HG03565 (cell line): ENCODE results near the gene FTO.
"Not testable (repeated sequence)": the region's sequence is repeated elsewhere in the genome, so short reads cannot be mapped to it uniquely, and the experiment has no call there.

Source experiments
- ATAC-seq: cut with Tn5 transposase; IDR thresholded peaks from one replicate; pipeline ENCODE4 v1.9.1; 2021; ENCODE audit warnings: mild to moderate bottlenecking, moderate library complexity; ENCODE audit not compliant: unreplicated experiment

Gene FTO

DNA sequence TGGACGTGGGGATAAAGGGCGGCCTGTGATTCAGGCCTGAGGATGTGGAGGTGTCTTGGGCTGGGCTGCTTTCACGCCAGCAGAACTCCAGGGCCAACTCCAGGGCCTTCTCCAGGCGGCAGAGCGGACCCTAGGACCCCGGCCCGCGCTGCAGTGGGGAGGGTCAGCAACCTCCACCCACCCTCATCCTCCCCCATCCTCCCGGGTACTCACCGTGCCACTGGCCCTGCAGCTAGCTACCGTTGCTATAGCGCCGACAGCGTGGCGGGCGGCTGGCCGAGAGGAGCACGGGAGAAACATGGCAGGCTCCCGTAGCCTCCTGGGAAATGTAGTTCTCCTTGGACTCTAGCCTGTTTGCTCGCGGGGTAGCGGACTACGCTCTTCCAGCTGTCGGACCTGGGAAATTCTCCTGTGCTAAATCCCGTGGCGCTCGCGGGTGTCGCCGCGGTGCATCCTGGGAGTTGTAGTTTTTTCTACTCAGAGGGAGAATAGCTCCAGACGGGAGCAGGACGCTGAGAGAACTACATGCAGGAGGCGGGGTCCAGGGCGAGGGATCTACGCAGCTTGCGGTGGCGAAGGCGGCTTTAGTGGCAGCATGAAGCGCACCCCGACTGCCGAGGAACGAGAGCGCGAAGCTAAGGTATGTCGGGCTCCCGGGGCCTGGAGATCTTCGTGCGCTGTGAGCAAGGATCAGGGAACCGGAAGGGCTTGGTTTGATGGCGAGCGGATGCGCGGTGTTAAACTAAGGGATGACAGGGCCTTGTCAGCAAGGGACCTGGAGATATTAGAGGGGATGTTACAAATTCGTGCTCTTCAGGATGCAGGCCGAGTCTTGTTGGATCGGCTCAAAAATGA is at the start of gene FTO, which contains the start of gene RPGRIP1L:
Gene FTO, plus strand, starts transcription at position 567 of the 855 bp plus-strand sequence.
Gene RPGRIP1L, minus strand, starts transcription at position 270 of the 855 bp plus-strand sequence. CDS start 3,136 bp downstream, outside the sequence.
- ATAC-seq = peak; percentile 98

DNA sequence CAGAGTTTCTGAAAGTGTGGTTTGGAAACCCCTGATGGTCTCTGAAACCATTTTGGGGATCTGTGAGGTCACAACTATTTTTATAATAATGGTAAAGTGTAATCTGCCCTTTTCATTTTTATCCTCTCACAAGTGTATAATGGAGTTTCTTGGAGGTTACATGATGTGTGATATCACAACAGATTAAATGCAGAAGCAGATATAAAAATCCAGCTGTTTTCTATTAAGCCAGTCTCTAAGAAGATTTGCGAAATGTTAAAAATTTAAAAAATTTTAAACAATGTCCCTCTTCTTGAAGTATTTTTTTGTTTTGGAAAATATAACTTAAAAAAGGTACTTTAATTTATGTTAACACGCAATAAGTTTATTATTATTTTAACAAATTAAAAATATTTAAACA is 49.0 kb upstream of the FTO start:
- ATAC-seq = no peak

DNA sequence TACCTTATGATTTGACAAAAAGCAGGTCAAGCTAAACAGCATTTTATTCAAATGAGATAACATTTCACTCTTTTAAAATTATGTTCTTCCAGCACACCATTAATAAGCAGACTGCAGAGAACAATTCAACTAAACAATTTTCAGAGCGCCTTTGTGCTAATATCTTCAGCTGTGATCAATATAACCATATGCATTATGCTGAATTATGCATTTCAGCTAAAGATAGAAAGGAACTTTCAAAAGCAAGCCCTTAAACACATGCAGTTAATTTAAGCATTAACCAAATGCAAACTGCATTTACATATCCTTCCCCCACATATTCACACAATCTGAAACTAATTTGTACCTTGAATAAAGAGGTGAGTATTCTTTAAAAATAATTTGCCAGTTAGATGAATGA is 41.9 kb upstream of the FTO start:
- no peak for ATAC-seq

DNA sequence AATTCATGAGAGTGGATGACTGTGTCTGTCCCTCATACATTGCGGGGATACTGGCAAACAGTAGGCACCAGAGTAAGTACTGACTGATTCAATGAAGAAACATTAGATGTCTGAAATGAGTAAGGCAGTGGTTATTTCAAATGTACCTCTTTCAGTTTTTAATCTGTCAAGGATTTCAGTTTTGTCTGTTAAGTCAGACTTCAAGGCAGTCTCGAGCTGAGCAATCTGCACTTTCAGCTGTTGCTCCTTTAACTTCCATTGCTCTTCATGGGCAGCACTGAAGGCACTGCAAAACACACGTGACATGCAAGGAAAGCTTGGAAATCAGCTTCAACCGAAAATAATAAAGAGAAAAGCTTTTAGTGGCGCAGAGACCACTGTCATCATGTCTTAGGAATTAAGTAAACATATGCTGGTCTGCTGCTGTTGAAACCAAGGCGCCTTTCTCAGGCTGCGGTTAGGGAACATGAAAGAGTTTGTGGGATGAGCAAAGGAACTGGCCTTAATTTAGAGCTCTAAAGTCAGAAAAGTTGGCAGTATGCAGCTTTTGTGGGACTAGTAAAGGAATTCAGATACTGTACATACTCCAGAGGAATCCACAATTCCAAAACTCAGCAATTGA is 39.1 kb upstream of the FTO start:
- ATAC-seq = peak; percentile 88

DNA sequence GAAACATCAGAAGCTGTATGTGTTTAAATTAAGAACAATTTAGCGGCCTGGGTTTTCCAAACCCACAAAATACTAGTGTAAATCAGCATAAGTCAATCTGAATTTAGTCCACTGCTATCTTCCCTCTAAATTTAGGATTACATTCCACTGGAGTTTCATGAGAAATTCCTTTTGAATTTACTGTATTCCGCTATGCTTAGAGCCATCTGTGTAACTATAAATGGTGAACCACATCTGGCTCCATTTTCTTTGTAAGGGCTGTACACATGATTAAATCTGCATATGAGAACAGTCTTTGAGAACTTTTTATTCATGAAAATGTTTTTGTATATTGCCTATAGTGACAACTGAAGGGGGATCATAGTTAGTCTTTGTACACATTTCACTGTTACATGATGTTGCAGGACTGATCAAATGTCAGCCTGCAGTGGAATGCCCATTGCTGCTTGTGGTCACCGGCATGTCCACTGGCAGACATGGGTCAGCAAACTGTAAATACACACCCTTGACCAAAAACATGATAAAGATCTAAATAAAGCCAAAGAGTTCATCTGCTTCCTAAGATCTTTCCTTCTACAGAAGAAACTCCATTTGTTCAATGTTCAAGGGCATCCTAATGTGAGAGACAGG is 37.1 kb upstream of the FTO start:
- ATAC-seq = no peak

DNA sequence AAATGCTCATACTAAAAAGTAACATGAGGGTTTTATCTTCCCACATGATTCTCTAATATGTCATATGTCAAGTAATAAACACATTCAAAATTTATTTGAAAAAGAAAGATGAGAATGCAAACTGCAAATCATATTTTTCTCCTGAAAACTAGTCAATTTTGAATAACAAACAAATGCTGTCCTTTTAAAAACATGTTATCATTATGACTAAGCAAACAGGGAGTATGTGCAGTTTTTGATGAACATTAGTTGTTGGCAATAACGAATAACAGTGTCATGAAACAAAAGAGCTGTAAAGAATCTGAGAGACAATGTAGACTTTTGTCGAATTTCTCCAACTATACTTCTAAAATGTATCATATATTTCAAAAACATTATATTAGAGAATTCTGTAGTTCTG is 35.1 kb upstream of the FTO start:
- no peak for ATAC-seq

DNA sequence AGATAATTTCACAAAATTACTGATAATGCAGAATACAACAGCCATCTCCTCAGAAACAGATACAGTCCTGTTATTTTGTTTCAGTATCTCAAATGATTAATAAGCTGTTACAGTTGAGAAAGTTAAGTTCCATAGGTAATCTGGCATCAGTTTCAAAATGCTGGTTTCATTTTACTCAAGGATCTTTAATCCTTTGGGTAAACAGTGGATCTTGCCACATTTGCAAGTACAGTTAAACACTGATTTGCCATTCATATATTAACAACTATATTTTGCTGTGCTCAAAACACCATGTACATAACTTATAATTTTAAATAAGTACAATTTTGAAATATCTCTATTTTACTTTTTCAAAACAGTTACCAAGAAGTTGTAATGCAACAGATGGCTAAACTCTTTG is 31.5 kb upstream of the FTO start:
- no peak for ATAC-seq

DNA sequence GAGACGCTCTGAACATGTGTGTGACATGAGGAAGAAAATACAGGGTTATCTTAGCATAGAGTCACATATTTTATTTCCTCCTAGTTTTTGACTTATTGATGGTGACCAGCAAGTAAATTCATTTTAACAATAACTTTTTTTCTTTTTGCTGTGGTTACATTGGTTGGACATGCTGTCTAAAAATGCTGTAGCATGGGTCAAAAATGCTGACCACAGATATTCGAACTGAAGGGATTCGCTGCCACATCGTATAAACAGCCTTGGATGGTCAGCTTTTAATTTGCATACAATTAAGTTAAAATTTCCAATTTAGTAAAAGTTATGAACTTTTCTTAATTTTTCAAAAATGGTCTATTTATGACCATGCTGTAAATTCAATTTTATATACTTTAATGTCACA is 30.8 kb upstream of the FTO start:
- no peak for ATAC-seq

DNA sequence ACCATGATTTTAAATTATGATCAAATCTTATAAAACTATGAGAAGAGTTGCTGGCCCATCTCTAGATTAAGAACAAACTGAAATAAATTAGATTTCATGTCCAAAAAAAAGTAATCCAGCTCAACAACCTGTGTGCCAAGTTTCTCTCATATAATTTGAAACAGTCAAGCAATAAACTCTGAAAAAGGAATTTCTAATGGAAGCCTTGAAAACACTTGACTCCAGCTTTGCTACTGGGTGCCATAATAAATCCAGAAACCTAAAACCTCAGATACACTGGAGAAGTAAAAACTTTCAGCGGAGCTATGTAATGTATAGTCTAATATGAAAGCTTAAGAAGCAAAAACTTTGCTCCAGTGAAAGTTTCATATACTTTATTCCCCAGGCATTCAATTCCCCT is 25.8 kb upstream of the FTO start:
- no peak for ATAC-seq

DNA sequence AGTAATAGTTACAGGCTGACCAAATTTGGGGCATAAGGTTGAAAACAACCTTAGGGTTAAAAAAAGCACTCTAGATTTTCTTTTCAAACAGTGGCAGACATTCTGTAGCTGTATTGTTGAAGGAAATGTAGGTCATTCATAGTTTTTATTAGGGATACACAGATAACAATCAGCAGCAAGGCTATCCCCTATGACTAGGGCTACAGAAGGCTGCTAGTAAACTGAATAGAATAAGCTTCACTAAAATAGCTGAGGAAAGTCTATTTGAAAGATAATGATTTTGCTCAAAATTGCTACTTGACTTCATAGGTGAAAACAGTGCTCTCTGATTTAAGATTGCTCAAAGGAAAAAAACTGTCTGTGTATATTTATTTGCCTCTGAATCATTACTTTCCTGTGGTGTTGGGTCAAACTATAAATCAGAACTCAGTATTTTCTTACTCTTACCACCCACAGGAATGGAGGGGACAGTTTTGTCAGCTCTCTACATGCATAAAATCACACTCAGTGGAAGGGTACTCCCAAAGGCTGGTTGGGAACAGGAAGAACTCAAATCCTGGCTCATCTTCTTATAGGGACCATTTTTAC is 25.1 kb upstream of the FTO start:
- ATAC-seq = no peak

DNA sequence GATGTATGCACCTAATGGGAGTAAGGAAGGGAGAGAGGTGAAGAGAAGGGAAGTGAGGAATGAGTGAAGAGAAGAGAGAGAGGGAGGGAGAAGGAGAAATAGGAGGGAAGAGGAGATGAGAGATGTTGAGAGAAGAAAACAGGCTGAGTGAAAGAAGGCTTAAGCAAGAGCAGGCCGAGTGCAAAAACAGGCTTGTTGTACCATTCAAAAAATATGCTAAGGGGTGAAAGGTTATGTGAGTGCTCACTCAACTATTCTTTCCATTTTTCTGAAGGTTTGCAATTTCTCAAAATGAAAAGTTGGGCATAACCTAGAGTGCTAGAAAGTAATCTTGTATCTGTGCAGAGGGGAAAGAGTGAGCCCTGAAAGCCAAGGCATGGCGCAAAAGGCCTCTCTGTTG is 23.2 kb upstream of the FTO start:
- no peak for ATAC-seq

DNA sequence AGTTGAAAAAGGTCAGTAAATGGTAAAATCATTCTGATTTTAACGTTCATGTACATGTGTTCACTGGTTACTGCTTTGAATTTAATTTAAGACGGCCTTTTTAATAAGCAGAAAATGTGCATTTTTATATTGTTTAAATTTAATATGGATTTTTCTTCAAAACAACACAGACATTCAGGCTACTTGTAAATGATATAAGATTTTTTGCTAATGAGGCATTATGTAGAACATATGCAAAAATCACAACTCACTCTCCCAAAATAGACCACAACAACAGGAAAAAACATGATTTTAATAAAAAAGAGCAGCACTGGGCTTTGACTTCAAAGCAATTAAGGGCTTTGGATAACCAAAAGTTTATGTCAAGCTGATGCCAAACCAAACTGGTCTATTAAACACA is 22.6 kb upstream of the FTO start:
- ATAC-seq = no peak

DNA sequence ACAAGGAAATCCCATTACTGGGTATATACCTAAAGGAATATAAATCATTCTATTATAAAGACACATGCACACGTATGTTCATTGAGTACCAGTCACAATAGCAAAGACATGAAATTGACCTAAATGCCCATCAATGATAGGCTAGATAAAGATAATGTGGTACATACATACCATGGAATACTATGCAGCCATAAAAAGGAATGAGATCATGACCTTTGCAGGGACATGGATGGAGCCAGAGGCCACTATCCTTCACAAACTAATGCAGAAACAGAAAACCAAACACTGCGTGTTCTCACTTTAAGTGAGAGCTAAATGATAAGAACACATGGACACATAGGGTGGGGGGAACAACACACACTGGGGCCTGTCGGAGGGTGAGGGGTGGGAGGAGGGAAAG is 18.6 kb upstream of the FTO start:
- not testable (repeated sequence) for ATAC-seq

DNA sequence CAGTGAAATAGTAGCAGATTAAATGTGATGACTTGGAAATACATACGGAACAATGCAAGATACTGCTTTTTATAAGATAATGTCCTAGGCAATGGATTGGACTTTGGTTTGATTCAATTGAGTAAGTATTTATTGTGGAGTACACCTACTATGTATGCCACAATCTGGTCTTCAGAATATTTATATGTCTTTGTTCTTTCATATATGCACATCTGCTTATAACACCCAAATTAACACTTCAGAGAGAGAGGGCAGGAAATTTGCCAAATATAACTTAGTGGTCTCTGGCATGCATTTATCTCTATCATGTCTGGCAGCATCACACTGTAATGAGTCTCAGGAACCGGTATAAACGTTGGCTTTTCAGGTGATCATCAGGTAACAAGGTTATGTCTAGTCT is 17.2 kb upstream of the FTO start:
- ATAC-seq = no peak

DNA sequence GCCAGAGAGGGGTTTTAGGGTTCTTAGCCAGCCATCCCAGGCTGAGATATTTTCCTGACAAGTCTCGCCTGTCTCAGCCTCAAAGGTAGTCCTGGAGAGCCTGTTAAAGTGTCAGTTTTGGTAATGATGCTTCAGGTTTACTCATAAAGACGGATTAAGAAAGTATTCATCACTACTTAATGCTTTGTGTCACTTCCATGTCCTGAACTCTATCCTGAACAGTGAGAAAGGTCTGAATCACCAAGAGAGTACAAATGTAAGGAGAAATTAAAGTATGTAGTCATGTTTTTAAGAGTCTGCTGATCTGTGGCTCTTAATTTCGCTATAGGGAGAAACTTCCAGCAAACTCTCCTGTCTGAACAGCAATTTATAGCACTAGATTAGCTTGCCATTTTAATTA is 14.3 kb upstream of the FTO start:
- no peak for ATAC-seq

DNA sequence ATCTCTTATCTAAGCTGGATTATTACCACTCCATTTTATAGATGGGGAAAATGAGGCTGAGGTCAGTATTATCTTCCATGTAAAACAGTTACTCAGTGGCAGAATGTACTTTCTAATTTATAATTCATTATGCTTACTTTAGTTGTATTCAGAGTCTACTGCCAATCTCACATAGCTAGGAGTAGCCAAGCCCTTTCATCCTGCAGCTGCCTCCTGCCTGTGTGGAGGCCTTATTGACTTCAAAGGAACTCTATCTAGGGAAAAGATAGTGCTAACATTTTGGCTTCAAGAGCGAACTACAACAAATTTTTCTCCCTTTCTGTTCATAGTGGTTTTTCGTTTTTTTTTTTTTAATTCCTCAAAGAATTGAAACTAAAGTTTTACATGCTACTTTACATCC is 13.2 kb upstream of the FTO start:
- ATAC-seq = no peak

DNA sequence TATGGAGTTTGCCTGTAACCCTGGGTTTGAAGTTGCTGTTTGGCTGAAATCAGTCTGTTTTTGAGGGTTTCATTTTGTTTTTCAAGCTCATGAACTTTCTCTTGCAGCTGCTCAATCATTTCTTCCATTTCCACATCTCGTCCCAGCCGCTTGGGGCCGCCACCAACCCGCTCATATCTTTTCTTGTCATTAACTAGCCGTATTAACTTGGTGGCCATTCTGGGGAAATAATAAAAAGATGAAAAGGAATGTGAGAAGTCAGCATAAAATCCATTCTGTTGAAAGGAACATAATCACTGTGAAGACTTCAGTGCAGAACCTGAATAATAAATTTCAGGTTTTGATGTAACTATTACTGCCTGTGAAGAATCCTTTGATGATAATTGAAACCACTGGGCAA is 11.8 kb upstream of the FTO start:
- ATAC-seq = no peak

DNA sequence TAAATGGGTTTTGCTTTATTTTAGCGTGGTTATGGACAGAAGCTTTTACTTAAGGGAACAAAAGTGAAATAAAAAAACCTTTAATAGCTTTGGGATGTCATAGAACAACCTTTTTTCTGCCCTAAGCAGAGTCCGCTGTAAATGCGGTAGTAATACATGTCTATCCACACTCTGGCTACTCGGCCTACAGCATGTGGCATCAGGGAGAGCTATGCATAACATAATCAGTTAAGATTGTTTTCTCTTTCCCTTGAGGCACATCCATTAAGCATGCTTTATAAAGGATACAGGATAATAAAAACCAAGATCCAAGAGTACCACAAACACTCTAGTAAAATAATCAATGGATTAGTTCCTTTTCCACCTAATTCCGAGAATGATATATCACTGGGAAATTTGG is 10.6 kb upstream of the FTO start:
- ATAC-seq = no peak

DNA sequence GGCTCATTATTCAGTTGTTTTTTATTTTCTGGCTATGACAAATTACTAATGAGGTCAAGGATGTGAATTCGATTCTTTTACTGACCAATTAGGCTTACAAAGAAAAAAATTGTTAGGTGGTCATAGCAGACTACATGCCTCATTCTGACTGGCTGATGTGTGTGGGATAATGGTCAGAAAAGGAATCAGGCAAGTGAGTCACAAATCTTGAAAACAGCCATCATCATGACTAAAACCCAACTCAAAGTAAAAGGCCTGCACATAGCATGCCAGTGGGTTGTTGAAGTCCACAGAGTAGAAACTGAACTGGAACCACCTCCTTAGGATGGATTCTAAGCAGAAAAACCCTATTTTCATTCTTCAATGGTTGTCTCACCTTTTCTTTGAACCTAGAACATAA is 8.9 kb upstream of the FTO start:
- ATAC-seq = no peak

DNA sequence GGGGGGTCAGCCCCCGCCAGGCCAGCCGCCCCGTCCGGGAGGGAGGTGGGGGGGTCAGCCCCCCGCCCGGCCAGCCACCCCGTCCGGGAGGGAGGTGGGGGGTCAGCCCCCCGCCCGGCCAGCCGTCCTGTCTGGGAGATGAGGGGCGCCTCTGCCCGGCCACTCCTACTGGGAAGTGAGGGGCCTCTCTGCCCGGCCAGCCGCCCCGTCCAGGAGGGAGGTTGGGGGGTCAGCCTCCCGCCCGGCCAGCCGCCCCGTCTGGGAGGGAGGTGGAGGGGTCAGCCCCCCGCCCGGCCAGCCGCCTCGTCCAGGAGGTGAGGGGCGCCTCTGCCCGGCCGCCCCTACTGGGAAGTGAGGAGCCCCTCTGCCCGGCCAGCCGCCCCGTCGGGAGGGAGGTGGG is 5.7 kb upstream of the FTO start:
- not testable (repeated sequence) for ATAC-seq

DNA sequence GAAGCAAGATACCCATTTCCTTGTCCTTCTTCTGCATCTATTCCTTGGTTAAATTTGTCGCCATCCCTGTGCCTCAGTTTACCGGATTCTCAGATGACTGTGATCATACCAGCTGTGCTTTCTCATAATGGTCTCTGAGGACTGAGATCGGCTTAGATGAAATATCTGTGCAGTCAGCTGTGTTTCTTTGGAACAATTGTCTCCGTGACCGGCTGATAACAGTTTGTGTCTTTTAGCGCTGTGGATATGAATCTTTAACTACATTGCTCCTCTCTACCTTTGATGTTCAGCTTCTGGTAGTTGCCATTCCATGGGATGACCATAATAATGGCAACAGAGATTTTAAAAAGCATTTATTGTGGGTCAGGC is 473 bp downstream of the FTO start:
- no peak for ATAC-seq

DNA sequence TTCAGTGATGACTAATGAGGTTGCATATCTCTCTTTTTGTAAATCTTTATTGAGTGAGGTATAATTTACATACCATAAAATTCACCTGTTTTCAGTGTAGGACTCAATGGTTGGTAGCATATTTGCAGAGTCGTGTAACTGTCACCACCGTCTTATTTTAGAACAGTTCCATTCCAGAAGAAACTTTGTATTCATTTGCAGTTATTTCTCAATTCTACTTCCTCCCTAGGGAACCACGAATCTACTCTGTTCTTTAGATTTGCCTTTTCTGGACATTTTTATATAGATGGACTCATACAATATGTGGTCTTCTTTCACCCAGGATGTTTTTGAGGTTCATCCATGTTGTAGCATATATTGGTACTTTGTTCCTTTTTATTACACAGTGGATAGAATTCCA is 3.7 kb downstream of the FTO start:
- ATAC-seq = no peak
